GM23248 (cell line): ENCODE measurements around the gene TMEM217. TPM values are rescaled to one million over a fixed set of nuclear protein-coding genes. Genes with fewer than 3 reads are reported as not detected.

ENCODE experiments used
- DNase-seq: peaks from one replicate; pipeline ENCODE4 v3.0.0-alpha.2; 2015
- H2AFZ ChIP-seq: fragments of 200-600 bp; sonication (generic); 2 replicates; pipeline ENCODE4 v1.6.1; 2016; ENCODE audit warnings: antibody characterized with exemption
- H3F3A ChIP-seq: fragments of 200-600 bp; sonication (generic); 2 replicates; pipeline ENCODE4 v1.6.1; 2016; ENCODE audit warnings: mild to moderate bottlenecking, antibody characterized with exemption, mixed run types; ENCODE audit not compliant: insufficient read depth
- H3K27ac ChIP-seq: fragments of 200-600 bp; sonication (generic); 2 replicates; pipeline ENCODE4 v1.5.1; 2016; ENCODE audit warnings: mild to moderate bottlenecking
- H3K27me3 ChIP-seq: fragments of 200-600 bp; sonication (generic); replicated peaks from 2 replicates; pipeline ENCODE4 v1.6.1; 2016; ENCODE audit warnings: mild to moderate bottlenecking; ENCODE audit not compliant: insufficient read depth
- H3K36me3 ChIP-seq: fragments of 200-600 bp; sonication (generic); 2 replicates; pipeline ENCODE4 v1.6.1; 2016; ENCODE audit warnings: low read depth, mild to moderate bottlenecking
- H3K4me1 ChIP-seq: fragments of 200-600 bp; sonication (generic); 2 replicates; pipeline ENCODE4 v1.6.1; 2016; ENCODE audit warnings: mild to moderate bottlenecking; ENCODE audit not compliant: insufficient read depth
- H3K4me2 ChIP-seq: fragments of 200-600 bp; sonication (generic); one replicate; pipeline ENCODE4 v1.6.1; 2016; ENCODE audit warnings: mild to moderate bottlenecking; ENCODE audit not compliant: unreplicated experiment
- H3K4me3 ChIP-seq: fragments of 200-600 bp; sonication (generic); 2 replicates; pipeline ENCODE4 v1.5.1; 2016; ENCODE audit warnings: mild to moderate bottlenecking
- H3K79me2 ChIP-seq: fragments of 200-600 bp; sonication (generic); 2 replicates; pipeline ENCODE4 v1.6.1; 2016; ENCODE audit warnings: mild to moderate bottlenecking; ENCODE audit not compliant: insufficient read depth
- H3K9ac ChIP-seq: fragments of 200-600 bp; sonication (generic); 2 replicates; pipeline ENCODE4 v1.6.1; 2016; ENCODE audit warnings: mild to moderate bottlenecking
- H3K9me2 ChIP-seq: fragments of 200-600 bp; sonication (generic); 2 replicates; pipeline ENCODE4 v1.6.1; 2016; ENCODE audit warnings: mixed run types, mild to moderate bottlenecking, moderate library complexity; ENCODE audit not compliant: insufficient read depth
- H3K9me3 ChIP-seq: fragments of 200-600 bp; sonication (generic); one replicate; pipeline ENCODE4 v1.6.1; 2017; ENCODE audit warnings: low read depth
- H4K20me1 ChIP-seq: fragments of 200-600 bp; sonication (generic); 2 replicates; pipeline ENCODE4 v1.6.0; 2016; ENCODE audit not compliant: insufficient read depth
- EZH2 ChIP-seq: fragments of 200-600 bp; sonication (generic); IDR thresholded peaks from 2 replicates; pipeline ENCODE4 v1.6.1; 2018; ENCODE audit warnings: antibody characterized with exemption, mild to moderate bottlenecking; ENCODE audit not compliant: insufficient read depth, poor library complexity, severe bottlenecking
- EZH2phosphoT487 ChIP-seq: fragments of 200-600 bp; sonication (generic); IDR thresholded peaks from 2 replicates; pipeline ENCODE4 v1.6.1; 2018; ENCODE audit warnings: antibody characterized with exemption, moderate library complexity, mild to moderate bottlenecking, low read depth; ENCODE audit not compliant: insufficient read depth
- WGBS, 2 experiments: methylation state at CpG; one replicate each; pipeline ENCODE4 v1.1.6; 2015 to 2017; ENCODE audit warnings: low lambda C conversion rate in 2 of 2, low coverage in 1 of 2; ENCODE audit errors: missing lambda C conversion rate in 2 of 2; 5-methylcytosine and 5-hydroxymethylcytosine counted together
- in situ Hi-C: fragments of 300-500 bp; cut with MboI; formaldehyde crosslinking; loops from 2 replicates; pipeline ENCODE4 v1.15.0; 2020
- polyA plus RNA-seq: library from polyadenylated mRNA; unstranded; fragments of >200 nt; fragmentation: Nextera tagmentation; extraction: Ambion mirVana; gene quantifications from 2 replicates; pipeline ENCODE4 v1.2.1, GENCODE V29; 2016
- total RNA-seq: library from RNA; depleted of rRNA; stranded (reverse); fragments of >200 nt; shearing (Covaris generic); gene quantifications from 2 replicates; pipeline ENCODE4 v1.2.3, GENCODE V29; 2014

TMEM217 gene
- total and polyA plus RNA-seq, 2 experiments from 2014 or later, result 1.2 to 6.5 TPM

GRCh38 chr6:37225350-37226169 is 32.4 kb downstream of the TMEM217 start:
- no peaks in the 10 kb centered on the region for H3K79me2 ChIP-seq
- DNase-seq, result no peak
- H3K27me3 ChIP-seq, result no peaks in the 10 kb centered on the region
- H3K4me2 ChIP-seq, result no peak overlapping the region
- in situ Hi-C loops, result no loop called here
- no peak overlapping the region for H3K4me3 ChIP-seq
- peaks cover 4% of the 10 kb centered on the region; the same call in 1 of the 2 replicates for H3K4me1 ChIP-seq
- TF ChIP-seq EZH2, result no peak
- no peak for TF ChIP-seq EZH2phosphoT487
- WGBS, 2 experiments, result 86% methylated on average over 5 of the region's 5 CpGs
- H3K9me3 ChIP-seq, result no peaks in the 10 kb centered on the region
- H3K36me3 ChIP-seq, result no peaks in the 10 kb centered on the region
- H3K9me2 ChIP-seq, result no peaks in the 10 kb centered on the region
- no peaks in the 10 kb centered on the region for H4K20me1 ChIP-seq
- H3K27ac ChIP-seq, result no peak overlapping the region
- no peak overlapping the region for H3K9ac ChIP-seq
- no peaks in the 10 kb centered on the region for H3F3A ChIP-seq
- H2AFZ ChIP-seq, result no peak overlapping the region

- in situ Hi-C loops, result loop anchor here (25.0 kb wide), 1 partner anchor 336 kb away; the partner anchor contains the start of gene C6orf89
- H3K79me2 ChIP-seq, result no peaks in the 10 kb centered on the region
- no peaks in the 10 kb centered on the region for H3K27me3 ChIP-seq
- peaks cover 4% of the 10 kb centered on the region; the same call in 1 of the 2 replicates for H3K4me1 ChIP-seq
- no peaks in the 10 kb centered on the region for H4K20me1 ChIP-seq
- peak overlapping the region; percentile 80 for H2AFZ ChIP-seq
- H3K9me2 ChIP-seq, result no peaks in the 10 kb centered on the region
- peak overlapping the region; percentile 74 for H3K4me2 ChIP-seq
- DNase-seq, result no peak
- no peak for TF ChIP-seq EZH2phosphoT487
- no peak for TF ChIP-seq EZH2
- H3K27ac ChIP-seq, result no peak overlapping the region
- H3K4me3 ChIP-seq, result peak overlapping the region; percentile 74
- H3F3A ChIP-seq, result no peaks in the 10 kb centered on the region
- H3K36me3 ChIP-seq, result no peaks in the 10 kb centered on the region
- H3K9ac ChIP-seq, result peak overlapping the region; percentile 51
- no peaks in the 10 kb centered on the region for H3K9me3 ChIP-seq
These were observed 35.0 kb downstream of the TMEM217 start for GRCh38 chr6:37222992-37223391.

DNA sequence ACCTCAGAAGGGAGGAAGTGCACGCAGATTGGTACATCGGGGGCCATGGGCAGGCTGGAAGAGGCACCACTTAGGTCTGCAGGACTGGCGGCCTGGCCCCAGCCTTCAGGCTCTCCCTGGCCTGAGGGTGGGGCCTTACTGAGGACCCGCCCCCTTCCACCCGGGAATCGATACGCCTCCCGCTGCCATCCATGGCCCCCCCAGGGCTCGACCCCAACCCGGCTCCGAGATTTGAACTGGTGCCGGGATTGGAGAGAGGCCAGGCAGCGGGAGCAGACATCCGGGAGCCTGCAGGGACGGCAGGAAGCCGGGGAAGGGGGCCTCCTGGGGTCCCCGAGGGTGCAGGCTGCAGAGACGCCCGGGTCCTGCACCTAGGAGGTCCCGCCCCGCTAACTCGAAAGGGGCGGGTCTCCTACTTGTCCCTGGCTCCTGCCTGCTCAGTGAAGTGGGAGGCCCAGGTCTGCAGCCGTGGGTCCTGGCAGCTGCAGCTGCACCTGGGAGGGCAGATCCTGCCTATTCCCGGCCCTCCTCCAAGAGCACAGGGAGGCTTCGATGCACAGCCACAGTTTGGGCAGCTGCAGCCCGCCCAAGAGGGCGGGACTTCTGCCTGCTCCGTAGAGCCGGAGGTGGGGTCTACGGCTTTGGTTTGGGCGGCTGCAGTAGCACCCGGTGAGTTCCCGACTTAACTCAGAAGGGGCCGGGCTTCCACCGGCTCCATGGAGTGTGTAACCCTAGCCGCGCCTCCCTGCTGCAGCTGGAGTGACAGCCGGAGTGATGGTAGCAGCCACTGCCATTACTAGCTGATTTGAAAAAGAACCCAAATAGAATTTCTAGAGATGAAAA is 35.6 kb downstream of the TMEM217 start:
- in situ Hi-C loops, result loop anchor here (25.0 kb wide), 1 partner anchor 335 kb away; the partner anchor contains the start of gene C6orf89
- 2 to 3% methylated on average over 33 to 38 of the region's 39 CpGs for WGBS, 2 experiments
- Histone ChIP-seq H2AFZ (peak overlapping the region; percentile 80), H3K27ac (no peak overlapping the region), H3K79me2 (no peaks in the 10 kb centered on the region), H3K4me3 (peak overlapping the region; percentile 74), H3K36me3 (no peaks in the 10 kb centered on the region), H3K4me2 (peak overlapping the region; percentile 74), H4K20me1 (no peaks in the 10 kb centered on the region), H3K27me3 (no peaks in the 10 kb centered on the region), H3K9ac (peak overlapping the region; percentile 51), H3K4me1 (peaks cover 4% of the 10 kb centered on the region; the same call in 1 of the 2 replicates), H3K9me3 (no peaks in the 10 kb centered on the region), H3F3A (no peaks in the 10 kb centered on the region; the same call in 1 of the 2 replicates), H3K9me2 (no peaks in the 10 kb centered on the region)
- DNase-seq, result peak; percentile 86
- no peak for TF ChIP-seq EZH2phosphoT487
- no peak for TF ChIP-seq EZH2

GRCh38 chr6:37221585-37222124 is 36.3 kb downstream of the TMEM217 start:
- in situ Hi-C loops, result loop anchor here (25.0 kb wide), 1 partner anchor 334 kb away; the partner anchor contains the start of gene C6orf89
- peak overlapping the region; percentile 51; the same call in 1 of the 2 replicates for H3K9ac ChIP-seq
- H2AFZ ChIP-seq, result peak overlapping the region; percentile 80
- no peaks in the 10 kb centered on the region for H3K36me3 ChIP-seq
- H3K27ac ChIP-seq, result no peak overlapping the region
- no peak for TF ChIP-seq EZH2
- TF ChIP-seq EZH2phosphoT487, result no peak
- H3K9me3 ChIP-seq, result no peaks in the 10 kb centered on the region
- H3K79me2 ChIP-seq, result no peaks in the 10 kb centered on the region
- 59 to 62% methylated on average over 6 of the region's 6 CpGs for WGBS, 2 experiments
- DNase-seq, result no peak
- no peaks in the 10 kb centered on the region for H4K20me1 ChIP-seq
- no peaks in the 10 kb centered on the region; the same call in 1 of the 2 replicates for H3F3A ChIP-seq
- peaks cover 4% of the 10 kb centered on the region; the same call in 1 of the 2 replicates for H3K4me1 ChIP-seq
- H3K9me2 ChIP-seq, result no peaks in the 10 kb centered on the region
- H3K4me3 ChIP-seq, result peak overlapping the region; percentile 74; the same call in 1 of the 2 replicates
- peak overlapping the region; percentile 74 for H3K4me2 ChIP-seq
- no peaks in the 10 kb centered on the region for H3K27me3 ChIP-seq
